ENCODE measurements around the gene GPC4.

- no peak for TF ChIP-seq CTCF (IDR thresholded peaks at IDR 0.05)
- TF ChIP-seq RAD21 (conservative IDR thresholded peaks at IDR 0.05 in 1 of 2, IDR thresholded peaks at IDR 0.05 in 1 of 2) = no peak
- TF ChIP-seq RARB (CRISPR knock-in tag; IDR thresholded peaks at IDR 0.05) = no peak
- TF ChIP-seq POLR2A (IDR thresholded peaks at IDR 0.05; ENCODE audit: low read length) = no peak
These were observed 19.0 kb upstream of the GPC4 start for GRCh38 chrX:133434197-133434820.

All from A549 (cell line).